ENCODE measurements around the gene TMEM247.

GRCh38 chr2:46490521-46491141 lies 11.3 kb downstream of the TMEM247 start:
- no peak for TF ChIP-seq BHLHE40 (IDR thresholded peaks at IDR 0.05; ENCODE audit: borderline replicate concordance)
- TF ChIP-seq TARDBP (IDR thresholded peaks at IDR 0.05) = no peak
- TF ChIP-seq FOXA1 (IDR thresholded peaks at IDR 0.05) = no peak
- no peak for TF ChIP-seq SUZ12 (IDR thresholded peaks at IDR 0.05)
- no peak for TF ChIP-seq FOXK2 (IDR thresholded peaks at IDR 0.05)
- no peak for TF ChIP-seq L3MBTL2 (conservative IDR thresholded peaks at IDR 0.05)
- no peak for TF ChIP-seq SP1 (IDR thresholded peaks at IDR 0.05)
- TF ChIP-seq NFRKB (IDR thresholded peaks at IDR 0.05) = no peak
- TF ChIP-seq CTBP1 (IDR thresholded peaks at IDR 0.05; ENCODE audit: borderline replicate concordance) = no peak
- no peak for TF ChIP-seq LEF1 (IDR thresholded peaks at IDR 0.05; ENCODE audit: borderline replicate concordance)
